Stimulated activated CD8-positive, alpha-beta memory T cell treated with anti-CD3 and anti-CD28 coated beads, Interleukin-7, amount 100 ng/mL, for 1 hour (primary cell): ENCODE measurements around the gene MPL.
"Not testable (repeated sequence)": the region's sequence is repeated elsewhere in the genome, so short reads cannot be mapped to it uniquely, and the experiment has no call there.

Experiments used
- DNase-seq, 2 donors: peaks; one replicate each; pipeline ENCODE4 v3.0.0-alpha.2; 2020; ENCODE audit warnings: low read depth in 2 of 2

The MPL gene

GRCh38 chr1:43354936-43355335 lies 17.3 kb downstream of the MPL start:
- no peak for DNase-seq

GRCh38 chr1:43357251-43357650 lies 19.6 kb downstream of the MPL start:
- DNase-seq = no peak

DNA sequence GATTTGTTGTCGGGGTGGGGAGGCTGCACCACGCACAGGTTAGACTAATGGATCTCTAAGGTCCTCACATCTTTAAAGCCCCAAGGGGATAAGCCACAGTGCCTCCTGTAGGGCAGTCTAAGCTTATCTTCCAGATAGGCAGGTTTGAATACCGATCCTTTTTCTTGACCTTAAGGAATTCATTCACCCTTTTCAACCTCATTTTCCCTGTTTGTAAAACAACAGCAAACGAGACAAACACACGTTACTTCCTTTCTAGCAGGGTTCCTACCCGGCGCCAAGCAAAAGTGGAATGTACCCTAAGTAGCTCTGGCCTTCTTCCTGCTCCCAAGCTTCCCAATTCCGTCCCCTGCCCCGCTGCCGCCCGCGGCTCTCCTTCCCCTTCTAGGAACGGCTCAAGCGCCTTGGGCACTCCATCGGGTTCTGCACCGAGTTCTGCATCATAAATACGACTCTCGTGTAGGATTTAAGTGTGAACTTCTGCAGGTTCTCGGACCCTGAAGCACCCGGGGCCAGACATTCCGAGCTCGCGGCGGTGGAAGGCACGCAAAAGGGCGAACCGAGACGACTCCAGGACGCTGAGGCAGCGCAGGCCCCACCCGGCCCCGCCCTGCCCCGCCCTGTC lies 20.6 kb downstream of the MPL start:
- DNase-seq = no peak

GRCh38 chr1:43358746-43359693 lies 21.4 kb downstream of the MPL start, which contains the start of gene CDC20:
CDC20 (plus strand) TSS chr1:43358981; CDS start chr1:43359216, 235 bp downstream.
- peak; percentile 94 to 96 for DNase-seq

DNA sequence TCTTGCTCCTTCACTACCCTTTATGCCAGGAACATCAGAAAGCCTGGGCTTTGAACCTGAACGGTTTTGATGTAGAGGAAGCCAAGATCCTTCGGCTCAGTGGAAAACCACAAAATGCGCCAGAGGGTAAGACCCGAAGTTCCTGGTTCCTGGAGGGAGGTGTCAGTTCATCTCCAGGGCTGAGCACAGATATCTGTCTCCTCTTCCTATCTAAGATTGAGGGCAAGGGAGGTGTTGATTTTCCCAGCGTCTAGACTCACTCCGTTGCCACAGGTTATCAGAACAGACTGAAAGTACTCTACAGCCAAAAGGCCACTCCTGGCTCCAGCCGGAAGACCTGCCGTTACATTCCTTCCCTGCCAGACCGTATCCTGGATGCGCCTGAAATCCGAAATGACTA lies 22.1 kb downstream of the MPL start:
- no peak for DNase-seq

DNA sequence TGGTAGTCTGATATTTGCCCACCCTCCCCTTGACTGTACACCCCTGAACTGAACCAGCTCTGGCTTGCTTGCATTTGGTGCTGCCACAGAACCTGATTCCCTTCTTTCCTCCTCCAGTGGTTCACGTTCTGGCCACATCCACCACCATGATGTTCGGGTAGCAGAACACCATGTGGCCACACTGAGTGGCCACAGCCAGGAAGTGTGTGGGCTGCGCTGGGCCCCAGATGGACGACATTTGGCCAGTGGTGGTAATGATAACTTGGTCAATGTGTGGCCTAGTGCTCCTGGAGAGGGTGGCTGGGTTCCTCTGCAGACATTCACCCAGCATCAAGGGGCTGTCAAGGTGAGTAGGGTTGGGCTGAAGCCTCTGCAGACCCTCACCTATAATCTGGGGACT lies 23.0 kb downstream of the MPL start:
- DNase-seq = no peak

DNA sequence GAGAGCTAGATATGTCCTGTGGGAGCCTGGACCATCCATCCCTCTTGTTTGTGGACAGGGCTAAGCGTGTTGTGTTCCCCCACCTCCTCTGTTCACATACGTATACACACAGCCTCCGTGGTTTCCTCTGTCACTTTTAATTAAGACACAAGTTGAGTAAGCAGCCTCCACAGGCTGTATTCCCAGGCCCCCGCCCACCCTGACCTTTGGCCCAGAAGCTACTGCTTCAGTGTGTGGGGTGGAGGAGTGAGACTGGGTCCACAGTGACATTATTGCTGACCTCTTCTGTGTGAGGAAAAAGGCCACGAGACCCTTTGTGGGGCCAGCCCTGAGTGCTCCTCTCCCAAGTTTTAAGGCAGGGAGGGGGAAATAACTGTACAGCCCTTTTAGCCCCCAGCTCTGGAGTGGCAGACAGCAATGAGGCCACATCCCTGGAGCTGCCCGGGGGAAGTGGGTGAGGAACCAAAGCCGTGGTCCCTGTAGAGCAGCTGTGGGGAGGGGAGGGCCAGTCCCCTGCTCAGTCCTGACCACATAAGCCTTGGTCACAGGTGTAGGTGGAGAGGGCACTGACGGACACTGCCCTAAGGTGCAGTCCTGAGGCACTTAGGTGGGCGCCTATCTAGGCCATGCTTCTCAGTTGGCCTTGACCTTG lies 25.8 kb downstream of the MPL start:
- DNase-seq = no peak

DNA sequence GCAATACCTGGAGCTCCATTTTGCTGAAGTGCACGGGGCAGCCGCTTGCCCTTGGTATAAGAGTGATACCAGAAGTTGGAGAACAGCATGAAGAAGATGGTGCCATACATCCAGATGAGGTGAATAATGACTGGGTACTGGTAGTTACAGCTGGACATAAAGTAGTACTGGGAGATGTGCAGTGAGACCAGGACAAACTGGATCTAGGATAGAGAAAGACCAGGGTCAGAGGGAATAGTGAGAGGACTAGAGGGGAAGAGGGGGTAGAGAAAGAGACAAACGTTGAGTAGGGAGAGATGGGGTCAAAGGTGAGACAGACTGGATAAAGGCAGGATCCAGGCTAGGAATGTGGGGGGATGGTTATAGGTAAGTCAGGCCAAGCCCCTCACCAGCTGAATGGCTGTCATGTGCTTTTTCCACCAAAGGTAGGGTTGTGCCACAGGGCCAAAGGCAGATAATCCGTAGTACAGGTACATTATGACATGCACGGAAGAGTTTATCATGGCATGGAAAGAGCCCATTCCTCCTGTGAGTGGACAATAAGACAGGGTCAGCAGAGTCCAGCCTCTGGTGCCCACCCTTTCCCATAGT lies 26.4 kb downstream of the MPL start:
- DNase-seq = no peak

- no peak for DNase-seq
Observed at GRCh38 chr1:43365678-43366077, 28.1 kb downstream of the MPL start.

DNA sequence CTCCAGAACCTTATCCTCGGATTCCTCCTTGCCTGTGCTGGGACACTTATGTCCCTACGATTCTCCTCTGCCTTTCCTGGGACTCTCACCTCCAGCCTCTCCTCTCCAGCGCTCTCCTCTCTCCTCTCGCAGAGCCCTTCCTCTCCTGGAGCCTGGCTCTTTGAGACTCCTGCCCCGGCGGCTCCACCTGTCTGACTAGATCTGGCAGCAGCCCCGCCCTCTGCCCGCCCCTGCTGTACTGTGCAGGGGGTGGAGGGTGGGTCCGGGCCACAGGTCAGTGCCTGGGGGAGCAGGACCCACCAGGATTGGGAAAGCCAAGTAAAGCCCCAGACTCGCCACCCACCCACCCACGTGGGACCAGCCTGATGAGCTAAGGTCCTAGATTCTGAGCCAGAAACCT lies 28.6 kb downstream of the MPL start:
- no peak for DNase-seq

GRCh38 chr1:43366601-43367025 lies 29.0 kb downstream of the MPL start:
- DNase-seq = no peak

DNA sequence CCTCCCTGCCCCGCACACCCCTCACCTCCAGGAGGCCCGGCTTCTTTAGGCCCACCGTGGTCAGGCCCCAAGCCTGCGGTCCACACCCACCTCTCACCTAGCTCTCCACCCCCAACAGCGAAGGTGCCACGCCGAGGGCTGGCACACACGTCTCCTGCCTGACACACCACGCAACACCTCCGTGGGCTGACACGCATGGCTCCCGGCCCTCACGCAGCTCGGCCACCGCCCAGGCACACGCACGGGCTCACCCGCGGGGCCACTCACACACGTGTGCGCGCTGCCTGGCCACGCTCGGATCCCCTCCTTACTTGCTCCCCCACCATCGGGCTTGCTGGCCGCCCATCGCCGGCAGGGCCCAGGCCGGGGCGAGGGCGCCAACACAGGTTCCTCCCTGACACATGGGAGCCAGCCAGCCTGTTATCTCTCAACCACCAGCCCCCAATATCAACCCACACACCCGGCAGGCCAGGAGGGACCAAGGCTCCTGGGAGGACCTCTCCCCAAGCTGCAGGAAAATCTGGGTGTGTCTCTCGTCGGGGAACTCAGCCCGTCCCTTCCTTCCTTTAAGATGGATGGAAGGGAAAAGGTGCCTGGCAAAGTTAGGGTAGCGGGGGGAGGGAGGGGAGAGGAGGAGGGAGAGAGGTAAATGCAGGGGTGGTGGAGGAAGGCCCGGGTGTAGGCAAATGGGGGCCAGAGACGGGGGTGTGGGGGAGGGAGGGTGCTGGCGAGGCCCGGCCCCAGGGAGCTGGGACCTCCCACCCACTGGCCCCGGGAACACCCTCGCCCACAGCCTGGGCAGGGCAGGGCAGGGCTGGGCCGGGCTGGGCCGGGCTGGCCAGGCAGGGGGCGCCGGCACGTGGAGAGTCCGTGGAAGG lies 29.6 kb downstream of the MPL start:
- no peak for DNase-seq

DNA sequence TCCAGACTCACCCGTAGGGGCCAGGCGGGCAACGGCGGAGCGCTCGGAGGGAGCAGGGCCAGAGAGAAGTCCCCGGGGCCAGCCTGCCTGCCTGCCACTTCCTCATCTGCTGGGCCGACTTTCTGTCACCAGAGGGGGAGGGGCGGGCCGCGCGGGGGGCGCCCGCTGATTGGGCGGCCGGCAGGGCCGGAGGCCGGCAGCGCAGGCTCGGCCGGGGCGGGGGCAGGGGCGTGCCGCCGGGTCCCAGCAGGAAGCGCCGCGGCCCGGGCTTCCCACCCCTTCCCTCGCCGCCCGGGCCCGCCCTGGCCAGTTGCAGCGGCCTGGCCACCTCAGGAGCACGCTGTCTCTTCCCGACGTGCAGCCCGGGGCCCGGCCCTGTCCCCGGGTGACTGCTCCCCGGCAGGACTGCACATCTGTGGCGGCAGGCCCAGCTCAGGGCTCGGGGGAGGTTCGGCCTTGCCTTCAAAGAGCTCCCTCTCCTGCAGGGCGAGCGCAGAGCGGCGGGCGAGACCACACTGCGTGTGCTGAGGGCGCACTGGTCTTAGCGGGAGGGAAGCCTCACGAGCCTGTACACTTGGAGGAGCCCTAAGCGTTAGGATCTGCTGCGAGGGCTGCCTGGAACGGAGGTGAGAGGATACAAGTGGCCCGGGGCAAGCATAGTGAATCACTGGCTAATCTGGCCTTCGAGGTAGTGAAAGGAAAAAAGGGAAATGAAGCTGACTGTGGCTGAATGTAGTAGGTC lies 30.5 kb downstream of the MPL start, which contains the start of gene ELOVL1:
Gene ELOVL1, minus strand, starts transcription at position 108 of the 742 bp plus-strand sequence. CDS start 2,402 bp downstream, outside the sequence.
- peak; percentile 75 to 76 for DNase-seq

GRCh38 chr1:43368646-43369020 lies 31.0 kb downstream of the MPL start:
- DNase-seq = no peak

DNA sequence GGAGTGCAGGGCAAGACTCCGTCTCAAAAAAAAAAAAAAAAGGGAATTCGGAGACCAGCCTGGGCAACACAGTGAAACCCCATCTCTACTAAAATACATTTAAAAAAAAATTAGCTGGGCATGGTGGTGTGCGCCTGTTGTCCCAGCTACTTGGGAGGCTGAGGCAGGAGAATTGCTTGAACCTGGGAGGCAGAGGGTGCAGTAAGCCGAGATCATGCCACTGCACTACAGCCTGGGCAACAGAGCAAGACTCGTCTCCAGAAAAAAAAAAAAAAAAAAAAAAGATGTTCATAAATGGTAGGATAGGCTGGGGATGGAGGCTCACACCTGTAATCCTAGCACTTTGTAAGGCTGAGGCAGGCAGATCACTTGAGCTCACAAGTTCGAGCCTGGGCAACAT lies 32.2 kb downstream of the MPL start:
- DNase-seq = not testable (repeated sequence)

DNA sequence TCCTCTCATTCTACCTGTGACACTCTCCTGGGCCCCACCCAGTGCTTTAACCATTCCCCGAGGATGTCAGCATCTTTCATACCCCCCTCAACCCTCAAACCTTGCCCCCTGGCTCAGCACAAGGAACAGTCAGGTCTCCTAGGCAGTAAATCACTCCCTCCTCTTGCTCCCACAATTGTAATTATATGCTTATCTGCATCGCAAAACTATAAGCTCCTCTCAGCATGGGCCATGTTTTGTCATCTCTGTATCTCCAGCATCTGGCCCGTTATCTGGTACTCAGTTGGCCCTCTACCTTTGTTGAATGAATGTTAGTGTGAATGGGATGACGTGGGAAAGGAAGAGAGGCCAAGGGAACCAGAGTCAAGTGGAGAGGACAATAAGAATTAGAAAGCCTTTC lies 32.9 kb downstream of the MPL start:
- DNase-seq = no peak

GRCh38 chr1:43372172-43372571 lies 34.6 kb downstream of the MPL start:
- no peak for DNase-seq

GRCh38 chr1:43373066-43373940 lies 35.7 kb downstream of the MPL start:
- no peak for DNase-seq

DNA sequence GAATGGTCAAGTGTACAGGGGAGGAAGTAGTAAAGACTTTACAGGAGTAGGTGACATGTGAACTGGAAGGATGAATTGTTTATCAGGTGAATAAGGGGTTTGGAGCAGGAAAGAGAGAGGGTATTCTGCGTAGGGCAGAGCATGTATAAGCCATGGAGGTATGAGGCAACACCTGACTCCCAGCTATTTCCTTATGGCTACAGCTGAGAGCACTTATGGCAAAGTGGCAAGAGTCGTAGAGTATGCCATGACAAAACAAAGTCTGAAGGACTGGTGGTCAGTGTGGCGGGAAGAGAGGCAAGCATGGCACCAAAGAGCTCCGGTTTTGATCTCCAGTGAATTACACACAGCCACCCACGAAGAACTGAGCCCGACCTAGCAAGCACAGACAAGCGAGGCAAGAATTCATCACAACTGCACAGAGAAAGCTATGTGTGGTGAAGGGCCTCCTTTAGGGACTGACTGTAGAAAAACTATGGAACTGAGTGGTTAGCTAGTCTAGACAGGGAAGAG lies 39.2 kb downstream of the MPL start:
- no peak for DNase-seq
